GM19035 (cell line): ENCODE results near the gene VPS8.

Experiments
- ATAC-seq: cut with Tn5 transposase; IDR thresholded peaks from one replicate; pipeline ENCODE4 v1.9.1; 2021; ENCODE audit not compliant: unreplicated experiment

VPS8 gene

DNA sequence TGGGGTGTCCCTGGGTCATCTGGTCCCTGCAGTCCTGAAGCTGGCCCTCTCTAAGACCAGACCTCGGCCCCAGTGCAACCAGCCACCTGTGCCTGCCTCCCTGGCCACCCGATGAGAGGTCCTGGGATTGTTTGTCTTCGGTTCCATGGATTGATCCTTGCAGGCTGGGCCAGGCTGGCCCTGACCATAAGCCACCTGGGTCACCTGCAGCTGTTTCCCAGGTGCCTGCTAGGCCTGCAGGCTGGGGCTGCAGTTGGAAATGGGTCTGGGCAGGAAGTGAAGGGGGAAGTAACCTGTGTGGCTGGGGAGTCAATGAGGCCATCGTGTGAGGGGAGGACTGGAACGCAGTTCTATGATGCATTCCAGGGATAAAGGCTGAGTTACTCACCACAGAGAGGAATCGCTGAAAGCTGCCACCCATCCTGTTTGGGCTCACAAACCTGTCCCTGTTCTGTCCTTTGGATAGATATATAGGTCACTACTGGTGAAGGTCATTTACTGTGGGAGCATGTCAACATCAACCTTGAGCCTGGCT, 30.9 kb upstream of the VPS8 start:
- ATAC-seq: no peak

DNA sequence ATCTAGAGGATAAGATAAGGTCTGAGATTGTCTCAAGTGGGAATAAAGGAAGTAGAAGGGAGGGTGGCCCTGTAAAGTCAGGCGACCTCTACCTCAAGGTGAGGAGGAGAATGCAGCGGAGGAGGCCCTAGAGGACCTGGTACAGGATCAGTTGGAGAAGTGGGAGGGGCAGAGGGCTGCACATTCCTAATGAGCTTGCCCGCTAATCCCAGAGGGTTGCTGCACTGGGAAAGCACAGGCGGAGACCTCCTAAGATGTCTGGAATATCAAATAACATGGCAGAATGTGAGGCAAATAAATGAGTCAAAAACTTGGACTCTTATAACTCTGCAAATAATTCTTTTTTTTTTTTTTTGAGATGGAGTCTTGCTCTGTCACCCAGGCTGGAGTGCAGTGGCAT, 30.2 kb upstream of the VPS8 start:
- ATAC-seq: no peak

DNA sequence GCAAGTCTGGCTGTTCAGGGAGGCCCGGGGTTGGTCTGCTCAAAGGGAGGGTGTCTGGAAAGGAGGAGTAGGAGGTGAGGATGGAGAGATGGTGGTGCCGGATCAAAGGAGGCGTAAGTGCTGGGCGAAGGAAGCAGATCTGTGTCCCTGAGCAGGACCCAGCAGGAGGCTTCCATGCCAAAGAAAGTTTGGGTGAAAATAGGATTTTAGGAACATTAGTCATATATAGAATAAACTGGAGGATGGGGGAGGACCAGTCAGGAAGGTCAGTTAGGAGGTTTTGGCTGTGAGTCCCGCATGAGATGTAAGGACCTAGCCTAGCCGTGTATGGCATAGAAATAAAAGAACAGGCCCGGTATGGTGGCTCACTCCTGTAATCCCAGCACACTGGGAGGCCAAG, 28.6 kb upstream of the VPS8 start:
- ATAC-seq: no peak

DNA sequence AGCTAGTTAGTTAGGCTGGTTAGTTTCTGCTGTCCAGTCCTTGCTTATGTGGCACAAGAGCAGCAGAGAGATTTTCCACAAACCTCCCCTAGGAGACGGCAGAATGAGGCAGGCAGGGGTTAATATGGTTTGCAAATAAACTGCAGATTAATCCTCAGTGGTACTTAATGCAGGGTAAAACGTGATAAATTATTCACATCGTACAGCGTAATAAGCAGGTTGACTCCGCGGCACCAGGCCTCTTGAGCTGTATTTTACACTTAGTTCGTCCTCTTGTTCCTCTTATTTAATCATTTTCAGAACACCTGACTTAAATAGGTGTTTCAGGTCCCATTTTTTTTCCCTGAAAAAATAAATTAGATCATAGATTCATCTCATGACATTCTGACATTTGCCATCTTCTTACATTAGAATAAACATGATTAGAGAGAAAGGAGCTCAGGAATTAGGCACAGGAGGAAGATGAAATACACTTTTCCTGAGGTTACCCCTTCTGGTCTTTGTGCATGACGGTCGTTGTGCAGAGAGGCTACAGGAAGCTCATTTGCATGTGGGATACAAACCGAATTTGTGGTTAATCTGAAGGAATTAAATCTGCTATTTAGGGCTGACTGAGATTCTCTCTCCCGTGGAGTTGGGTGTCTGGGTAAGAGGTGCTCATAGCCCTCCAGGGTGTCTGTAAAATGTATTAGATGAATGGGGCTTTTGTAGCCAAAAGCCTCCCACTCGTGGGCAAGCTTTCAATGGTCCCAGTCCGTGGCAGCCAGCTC, 27.1 kb upstream of the VPS8 start:
- no peak for ATAC-seq

DNA sequence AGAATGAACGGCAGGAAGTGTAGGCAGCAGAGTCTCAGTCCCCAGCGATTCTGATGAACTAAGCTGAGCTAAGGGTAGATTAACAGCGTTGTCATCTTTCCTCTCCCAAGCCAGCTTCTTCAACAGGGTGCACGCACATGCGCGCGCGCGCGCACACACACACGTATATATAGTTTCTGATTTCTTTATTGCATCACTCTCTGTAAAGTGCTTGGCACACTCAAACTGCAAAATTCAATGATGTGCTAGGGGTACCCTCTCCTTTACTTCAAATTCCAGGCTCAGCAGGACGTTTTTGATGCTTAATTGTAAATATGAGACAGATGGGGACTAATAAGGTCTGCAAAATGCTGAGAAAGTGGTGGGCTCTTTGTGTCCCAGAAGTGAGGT, 26.1 kb upstream of the VPS8 start:
- ATAC-seq: no peak

DNA sequence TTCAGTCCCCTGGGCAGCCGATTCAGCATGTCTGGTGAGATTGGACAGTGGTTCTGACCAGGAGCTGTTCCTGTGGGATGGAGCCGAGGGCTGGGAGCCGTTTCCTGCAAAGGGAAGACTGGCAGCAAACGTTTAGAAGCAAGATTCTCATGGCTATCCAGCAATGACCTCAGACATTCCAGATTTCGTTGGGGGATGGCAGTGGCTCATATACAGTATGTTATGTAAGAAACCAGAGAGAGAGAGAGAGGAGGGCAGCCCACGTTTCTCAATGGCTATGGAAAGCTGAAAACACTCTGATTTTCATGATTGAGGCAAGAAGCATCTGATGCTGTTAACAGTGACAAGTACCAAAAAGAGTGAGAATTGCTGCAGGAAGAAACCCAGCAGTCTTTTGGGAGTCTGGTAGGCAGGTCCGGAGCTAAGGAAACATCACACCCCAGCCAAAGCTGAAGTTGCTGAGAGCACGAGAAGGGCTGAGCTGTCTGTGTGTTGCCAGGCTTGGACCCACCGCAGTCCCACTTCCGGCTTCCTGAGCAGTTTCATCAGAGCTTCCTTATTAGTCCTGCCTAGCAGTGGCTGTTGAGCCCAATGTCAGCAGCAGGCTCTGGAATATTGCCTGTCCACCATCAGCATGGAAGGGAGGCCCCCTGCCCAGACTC, 25.6 kb upstream of the VPS8 start:
- ATAC-seq: no peak

DNA sequence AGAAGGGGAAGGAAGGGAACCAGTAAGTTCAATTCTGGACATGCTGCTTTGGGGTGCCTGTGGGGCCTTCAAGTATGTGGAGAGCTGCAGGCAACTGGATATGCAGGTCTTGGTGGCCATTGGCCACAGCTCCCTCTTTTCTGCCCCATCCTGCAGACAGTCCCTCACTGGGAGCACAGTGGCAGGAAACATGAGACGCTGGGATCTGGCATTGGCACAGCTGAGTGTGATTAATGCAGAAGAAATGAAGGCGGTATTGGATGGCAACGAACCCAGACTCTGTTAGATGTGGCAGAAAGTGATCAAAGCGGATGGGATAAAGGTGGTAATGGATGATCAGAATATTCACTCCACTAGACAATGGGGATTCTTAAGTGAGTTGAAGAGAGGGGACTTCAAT, 23.2 kb upstream of the VPS8 start:
- no peak for ATAC-seq

DNA sequence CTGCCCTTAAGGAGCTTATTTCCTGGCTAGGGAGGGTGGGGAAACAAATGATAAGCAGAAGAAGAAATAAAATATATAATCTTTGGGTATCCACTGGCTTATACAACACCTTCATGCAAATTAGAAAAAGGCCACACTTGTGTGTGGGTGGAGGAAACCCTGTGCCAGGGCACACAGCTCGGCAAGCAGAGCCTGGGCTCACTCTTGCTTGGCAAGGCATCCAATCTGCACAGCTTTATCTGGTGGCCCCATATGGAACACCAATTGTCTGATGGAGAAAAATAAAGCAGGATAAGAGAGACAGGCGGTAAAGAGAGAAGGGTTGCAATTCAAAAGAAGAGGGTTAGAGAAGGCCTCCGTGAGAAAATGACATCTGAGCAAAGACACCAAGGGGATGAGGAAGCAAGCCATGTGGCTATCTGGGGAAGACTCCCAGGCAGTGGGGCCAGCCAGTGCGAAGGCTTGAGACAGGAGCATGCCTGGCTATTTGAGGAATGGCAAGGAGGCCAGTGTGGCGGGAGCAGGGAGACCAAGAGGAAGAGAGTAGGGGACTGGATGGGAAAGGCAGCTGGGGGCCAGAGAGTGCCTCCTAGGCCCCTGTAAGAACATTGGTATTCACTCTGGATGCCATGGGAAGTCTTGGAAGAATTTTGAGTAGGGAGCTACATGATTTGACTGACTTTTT, 22.5 kb upstream of the VPS8 start:
- no peak for ATAC-seq

DNA sequence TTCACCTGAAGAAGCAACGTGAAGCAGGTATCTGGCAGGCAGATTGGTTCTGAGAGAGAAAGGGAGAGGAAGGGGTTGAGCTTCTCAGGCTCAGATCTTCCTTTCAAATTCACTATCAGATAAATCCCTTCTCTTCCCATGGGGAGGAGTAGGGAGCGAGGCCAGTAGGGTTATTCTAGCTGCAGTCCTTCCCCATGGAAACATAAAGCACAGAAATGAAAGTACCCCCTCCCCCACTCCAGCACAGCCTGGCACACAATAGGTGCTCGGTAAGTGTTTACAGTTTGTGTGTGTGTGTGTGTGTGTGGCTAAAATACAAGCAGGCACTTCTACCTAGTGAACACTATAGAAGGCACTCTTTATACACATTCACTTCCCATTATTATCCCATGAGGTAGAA, 20.8 kb upstream of the VPS8 start:
- no peak for ATAC-seq

DNA sequence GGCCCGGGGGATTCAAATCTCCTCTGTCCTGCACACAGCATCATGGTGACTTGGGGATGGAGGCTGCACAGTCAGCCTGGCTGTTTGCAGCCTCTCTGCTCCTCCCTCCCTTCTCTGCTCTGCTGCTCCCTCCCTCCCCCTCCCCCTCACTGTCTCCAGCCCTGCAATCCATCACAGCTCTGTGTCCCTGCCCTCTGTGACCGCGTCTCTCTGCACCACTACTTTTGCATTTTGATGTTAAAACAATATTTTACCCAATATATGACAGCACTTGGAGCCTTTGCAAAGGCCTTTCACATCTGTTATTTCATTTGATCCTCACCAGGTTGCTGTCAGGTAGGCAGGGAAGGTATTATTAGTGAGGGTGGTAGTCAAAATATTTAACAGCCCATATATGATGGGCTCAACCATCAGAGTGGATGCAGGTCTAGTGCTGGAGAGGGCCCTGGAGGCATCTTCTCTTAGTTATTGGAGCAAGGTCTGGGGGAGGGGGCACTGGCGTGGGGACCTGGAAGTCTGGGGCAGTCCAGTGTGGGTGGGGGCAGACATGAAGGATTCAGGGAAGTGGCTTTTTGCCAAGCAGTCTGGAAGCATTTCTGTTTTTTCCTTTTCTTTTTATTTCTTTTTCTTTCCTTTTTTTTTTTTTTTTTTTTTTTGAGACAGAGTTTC, 16.3 kb upstream of the VPS8 start:
- no peak for ATAC-seq

DNA sequence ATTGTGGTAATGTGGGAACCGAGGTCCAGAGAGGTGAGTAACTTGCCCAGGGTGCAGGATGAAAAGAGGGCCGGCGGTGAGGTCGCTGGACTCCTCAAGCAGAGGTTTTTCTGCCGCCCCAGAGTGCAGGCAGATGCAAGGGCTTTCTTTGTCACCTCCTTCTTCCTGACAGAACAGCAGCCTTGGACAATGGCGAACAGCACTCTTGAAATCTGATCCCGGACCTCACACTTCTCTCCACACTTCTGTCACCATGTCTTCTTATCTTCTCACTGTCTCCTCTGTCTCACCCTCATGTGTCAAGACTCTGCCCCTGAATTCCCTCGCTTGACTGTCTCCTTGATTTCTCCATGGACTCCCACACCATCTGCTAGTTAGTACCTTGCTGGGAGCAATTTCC, 15.4 kb upstream of the VPS8 start:
- no peak for ATAC-seq

DNA sequence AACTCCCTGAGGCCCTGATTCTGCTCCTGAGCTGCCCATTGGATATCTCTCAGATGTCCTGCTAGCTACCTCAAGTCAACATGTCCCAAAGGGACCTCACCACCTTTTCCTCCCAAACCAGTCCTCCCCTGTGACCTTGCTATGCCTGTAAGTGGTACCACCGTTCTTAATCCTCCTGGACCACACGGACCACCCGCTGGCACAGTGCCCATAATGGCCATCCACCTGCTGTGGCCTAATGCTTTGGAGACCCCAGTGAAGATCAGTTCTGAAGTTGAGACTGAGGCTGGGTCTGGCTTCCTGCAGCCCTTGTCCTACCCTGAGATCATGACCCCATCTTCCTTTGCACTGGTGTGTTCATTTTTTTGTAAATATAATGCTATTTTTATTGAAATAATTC, 15.0 kb upstream of the VPS8 start:
- ATAC-seq: no peak

DNA sequence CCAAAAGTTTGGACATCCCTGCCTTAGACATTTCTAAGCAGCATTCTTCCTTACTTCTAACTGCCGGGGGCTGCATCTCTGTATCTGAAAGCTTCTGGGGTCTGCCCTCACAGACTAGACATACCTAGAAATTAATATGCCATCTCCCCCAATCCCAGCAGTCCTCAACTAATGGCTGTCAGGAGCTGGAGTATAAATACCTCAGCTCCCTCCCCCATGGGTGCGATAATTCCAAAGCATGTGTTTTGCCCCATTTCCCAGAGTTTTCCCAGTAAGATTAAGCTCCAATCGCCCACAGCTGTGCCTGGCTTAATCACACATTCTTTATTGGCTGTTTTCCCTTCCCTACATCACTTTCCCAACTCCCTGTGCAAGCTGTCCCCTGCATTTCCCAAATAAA, 13.8 kb upstream of the VPS8 start:
- no peak for ATAC-seq

DNA sequence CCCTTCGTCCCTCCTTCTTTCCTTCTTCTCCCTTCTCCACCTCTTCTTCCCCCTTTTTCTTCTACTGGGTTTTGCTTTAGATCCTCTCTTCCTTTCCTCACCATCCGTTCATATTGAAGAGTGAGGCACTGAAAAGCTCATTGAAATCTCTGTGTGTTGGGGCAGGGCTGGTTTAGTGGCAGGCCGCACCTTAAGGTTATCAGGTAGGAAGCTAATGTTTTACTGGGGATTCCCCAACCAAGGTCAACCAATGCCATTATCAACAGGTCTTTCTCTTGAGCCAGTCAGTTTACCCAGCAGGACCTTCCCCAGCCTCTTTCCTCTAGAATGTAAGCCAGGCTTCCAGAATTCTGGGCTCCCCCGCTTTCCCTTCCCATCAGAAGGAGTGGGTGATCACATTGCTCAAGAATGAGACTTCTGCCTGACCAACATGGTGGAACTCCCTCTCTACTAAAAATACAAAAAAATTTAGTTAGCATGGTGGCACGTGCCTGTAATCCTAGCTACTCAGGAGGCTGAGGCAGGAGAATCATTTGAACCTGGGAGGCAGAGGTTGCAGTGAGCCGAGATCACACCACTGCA, 11.5 kb upstream of the VPS8 start:
- ATAC-seq: no peak

DNA sequence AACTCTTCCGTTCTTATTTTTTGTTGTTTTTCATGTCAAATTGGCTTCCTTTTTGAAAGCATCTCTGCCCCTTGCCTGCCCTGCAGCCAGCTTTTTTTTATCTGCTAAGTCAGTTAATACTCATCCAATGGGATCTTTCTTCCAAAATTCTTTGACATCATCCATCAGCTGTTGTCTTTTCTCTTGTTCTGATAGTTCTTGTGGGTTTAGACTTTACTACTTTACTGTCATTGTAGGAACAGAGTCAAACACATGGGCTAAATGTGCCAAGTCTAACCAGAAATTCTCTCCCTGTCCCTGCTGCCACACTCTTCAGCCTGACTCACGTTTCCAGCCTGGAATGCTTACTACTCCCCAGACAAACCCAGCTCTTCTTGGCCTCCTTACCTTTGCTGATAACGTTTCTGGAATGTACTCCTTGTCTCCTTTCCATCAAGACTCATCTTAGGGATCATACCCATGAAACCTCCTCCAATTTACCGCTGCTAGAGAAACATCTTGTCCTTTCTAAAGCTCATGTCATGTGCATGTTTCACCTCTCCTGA, 10.7 kb upstream of the VPS8 start:
- ATAC-seq: no peak

DNA sequence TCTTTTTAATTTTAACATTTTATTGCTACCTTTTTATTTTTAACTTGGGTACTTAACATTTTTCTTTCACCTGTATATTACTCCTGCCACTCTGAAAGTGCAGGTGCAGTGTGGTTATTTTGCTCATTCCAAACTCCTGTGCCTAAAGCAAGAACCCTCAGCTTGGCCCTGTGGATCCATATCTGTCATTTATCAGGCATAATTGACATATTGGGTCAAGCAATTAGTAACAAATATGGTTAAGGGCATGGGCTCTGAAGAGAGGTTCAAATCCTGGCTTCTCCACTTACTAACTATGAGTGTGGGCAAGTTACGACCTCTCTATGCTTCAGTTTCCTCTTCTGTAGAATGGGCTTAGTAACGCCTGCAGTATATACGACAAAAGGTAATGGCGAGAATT, 9.8 kb upstream of the VPS8 start:
- no peak for ATAC-seq

DNA sequence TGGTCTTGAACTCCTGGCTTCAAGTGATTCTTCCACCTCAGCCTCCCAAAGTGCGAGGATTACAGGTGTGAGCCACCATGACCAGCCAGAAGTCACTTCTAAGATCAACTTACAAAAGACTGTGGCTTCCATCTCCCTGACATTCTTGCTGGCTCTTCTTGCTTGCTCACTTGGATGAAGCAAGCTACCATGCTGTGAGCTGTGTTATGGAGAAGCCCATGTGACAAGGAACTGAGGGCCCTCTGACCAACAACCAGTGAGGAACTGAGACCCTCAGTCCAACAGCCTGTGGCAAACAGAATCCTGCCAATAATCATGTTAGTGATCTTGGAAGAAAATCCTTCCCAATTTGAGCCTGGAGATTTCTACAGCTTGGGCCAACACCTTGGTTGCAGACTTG, 7.2 kb upstream of the VPS8 start:
- no peak for ATAC-seq

DNA sequence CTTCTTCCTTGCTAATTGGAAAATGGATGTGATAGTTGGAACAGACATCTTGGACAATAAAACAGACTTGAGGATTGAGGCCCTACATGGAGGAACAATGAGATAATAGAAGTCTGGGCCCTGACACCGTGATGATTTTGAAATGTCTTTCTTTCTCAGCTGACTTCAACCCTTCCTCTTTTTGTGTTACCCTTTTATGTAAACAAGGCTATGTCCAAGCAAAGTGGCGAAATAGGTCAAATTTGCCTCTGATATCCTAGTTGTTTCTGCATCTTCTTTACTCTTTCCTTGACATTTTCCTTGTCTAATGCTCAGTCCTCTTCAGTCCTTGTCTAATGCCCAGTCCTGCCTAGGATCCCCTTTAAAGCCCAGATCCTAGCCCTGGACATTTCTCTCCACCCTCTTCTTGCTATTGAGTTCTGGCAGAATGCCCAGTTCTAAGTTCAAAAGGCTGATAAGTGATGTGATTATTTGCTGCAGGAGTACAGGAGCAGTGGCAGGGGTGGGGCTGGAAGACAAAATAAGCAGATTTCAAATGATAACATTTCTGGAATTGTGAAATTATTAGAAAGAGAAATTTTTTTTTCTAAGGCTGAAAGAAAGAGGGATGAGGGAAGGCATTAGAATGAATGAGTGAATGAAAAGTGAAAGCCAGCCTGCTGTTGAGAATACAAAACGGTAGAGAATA, 6.5 kb upstream of the VPS8 start:
- no peak for ATAC-seq

DNA sequence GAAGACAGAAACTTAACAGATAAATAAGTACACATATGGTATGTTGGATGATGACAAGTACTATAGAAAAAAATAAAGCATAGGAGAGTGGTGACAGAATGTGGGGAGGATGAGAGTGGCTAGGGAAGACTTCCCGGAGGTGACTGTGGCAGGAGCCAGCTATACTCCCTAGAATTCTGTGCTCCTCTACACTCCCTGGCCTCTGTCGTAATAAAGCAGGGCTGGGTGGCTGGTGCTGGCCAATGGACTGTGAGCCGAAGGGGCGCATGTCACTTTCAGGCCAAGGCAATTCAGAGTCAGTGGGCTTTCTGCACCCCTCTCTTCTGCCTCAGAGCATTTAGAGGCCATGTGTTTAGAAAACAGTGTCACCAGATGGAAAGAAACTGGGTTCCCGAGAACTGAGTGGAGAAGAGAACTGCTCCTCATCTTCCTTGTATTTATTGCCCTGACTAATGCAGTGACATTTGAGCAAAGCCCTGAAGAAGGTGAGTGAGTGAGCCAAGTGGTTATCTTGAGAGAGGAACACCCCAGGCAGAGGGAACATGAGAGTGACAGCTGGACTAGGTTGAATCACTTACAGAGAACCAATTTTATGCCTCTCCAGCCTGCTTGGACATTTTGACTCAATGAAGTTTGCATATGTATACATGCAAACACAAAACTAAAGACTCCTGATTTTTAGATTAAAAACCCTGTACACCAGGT, 5.2 kb upstream of the VPS8 start:
- no peak for ATAC-seq

DNA sequence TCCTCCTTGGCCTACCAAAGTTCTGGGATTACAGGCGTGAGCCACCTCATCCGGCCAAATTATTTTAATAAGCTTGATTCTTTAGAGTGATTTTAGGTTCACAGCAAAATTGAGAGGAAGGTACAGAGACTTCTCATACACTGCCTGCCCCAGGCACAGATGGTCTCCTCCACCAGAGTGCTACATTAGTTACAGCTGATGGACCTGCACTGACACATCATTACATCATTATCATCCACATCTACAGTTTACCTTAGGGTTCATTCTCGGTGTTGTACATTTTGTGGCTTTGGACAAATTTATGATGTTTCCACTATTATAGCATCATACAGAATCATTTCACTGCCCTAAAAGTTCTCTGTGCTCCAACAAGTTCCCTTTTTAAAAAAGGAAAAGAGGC, 4.4 kb upstream of the VPS8 start:
- ATAC-seq: no peak
